Transverse colon (tissue), 4 donors: ENCODE results near the gene PROZ.

ENCODE experiments used
- CTCF ChIP-seq, 5 experiments: fragments of 200-600 bp in 3 of 5; fragments of 450-650 bp in 2 of 5; sonication (generic) in 3 of 5; IDR thresholded peaks; 1 replicate in 2 of 5; 2 replicates in 3 of 5; pipeline ENCODE4 v1.5.1; 2016 to 2017; ENCODE audit warnings: antibody characterized with exemption in 5 of 5, inconsistent platforms in 3 of 5, mild to moderate bottlenecking in 2 of 5, moderate library complexity in 1 of 5
- POLR2AphosphoS5 ChIP-seq, 3 donors: sonication (generic); formaldehyde crosslinking; IDR thresholded peaks; one replicate each; pipeline ENCODE4 v1.6.1; 2016; ENCODE audit warnings: antibody characterized with exemption in 3 of 3

GRCh38 chr13:113183450-113184129 lies 25.1 kb downstream of the PROZ start:
- TF ChIP-seq CTCF (IDR thresholded peaks at IDR 0.05) = no peak
- no peak for TF ChIP-seq POLR2AphosphoS5 (IDR thresholded peaks at IDR 0.05)
